NCI-H2081 (cell line): ENCODE results near the gene CFAP77.
"Not testable (repeated sequence)": the region's sequence is repeated elsewhere in the genome, so short reads cannot be mapped to it uniquely, and the experiment has no call there.

Experiments used
- DNase-seq, 2 experiments: peaks; one replicate each; lab custom pipeline; 2025; lab: John Stamatoyannopoulos, UW

Gene CFAP77

DNA sequence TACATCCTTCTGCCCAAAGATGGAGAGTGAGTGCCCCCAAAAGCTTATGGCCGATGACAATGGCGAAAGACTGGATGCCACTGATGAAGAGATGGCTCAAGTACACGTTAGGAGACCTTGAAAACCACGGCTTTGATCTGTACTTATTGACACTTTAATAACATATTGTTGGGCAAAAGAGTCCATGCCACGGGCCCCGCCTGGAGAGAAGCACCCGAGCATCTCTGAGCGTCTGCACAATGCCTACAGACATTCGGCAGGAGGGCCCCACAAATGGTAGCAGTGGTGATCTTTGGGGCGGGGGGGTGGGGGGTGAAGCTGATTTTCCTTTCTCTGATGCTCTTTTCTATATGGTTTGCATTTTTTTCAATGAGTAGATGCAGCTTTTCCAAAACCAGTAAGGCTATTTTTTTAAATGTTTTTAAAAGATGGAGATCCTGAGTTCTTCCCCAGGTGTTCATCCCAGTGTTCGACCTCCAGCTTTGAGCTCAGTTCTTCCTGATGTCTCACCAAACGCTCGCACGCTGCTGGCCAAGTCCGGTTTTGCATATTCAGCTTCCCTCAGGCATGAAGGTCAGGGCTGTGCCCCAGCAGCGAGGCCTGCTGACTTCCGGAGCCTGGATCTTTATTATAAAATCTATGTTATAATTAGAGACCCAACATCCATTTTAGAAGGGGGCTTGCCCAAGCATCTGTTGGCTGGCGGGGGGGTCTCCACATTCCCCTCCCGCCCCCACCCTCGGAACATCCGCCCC, 138.1 kb downstream of the CFAP77 start:
- DNase-seq: peak in 1 of 2 experiments; percentile 33

- DNase-seq: peak in 1 of 2 experiments; percentile 46
These were observed 139.0 kb downstream of the CFAP77 start for GRCh38 chr9:132548751-132549640.

DNA sequence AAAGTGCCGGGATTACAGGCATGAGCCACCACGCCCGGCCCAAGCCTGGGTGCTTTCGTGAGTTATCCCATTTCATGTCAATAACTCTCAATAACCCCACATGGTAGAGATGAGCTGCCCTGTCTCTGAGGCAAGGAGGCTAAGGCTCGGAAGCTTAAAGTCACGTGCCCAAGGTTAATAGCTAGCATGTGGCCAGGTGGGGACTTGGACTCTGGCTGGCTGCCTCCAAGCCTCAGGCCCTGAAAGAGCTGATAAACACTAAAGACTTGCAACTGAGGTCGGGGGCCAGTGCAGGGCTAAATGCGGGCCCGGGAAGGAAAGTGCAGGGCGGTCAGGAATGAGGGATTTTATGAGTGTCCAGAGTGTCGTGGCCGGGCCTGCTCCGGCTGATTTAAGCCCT, 141.5 kb downstream of the CFAP77 start:
- no peak for DNase-seq

DNA sequence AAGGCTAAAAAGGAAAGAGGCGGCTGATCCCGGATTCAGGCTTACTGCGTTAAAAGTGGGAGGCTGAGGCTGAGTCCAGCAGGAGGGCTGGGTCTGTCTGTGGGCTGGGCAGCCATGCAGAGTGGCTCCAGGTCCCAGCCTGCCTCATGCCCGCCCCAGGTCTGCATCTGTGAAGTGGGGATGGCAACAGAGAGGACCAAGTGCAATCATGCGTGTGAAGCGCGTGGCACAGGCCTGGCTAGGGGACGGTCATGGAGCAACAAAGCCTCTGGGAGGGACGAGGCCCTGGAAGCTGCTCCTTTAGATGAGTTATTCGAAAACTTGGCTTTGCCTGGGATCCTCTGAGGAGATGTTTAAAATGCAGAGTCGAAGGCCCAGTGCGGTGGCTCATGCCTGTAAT, 142.0 kb downstream of the CFAP77 start:
- no peak for DNase-seq

- DNase-seq: no peak
These were observed 144.7 kb downstream of the CFAP77 start for GRCh38 chr9:132554755-132555154.

DNA sequence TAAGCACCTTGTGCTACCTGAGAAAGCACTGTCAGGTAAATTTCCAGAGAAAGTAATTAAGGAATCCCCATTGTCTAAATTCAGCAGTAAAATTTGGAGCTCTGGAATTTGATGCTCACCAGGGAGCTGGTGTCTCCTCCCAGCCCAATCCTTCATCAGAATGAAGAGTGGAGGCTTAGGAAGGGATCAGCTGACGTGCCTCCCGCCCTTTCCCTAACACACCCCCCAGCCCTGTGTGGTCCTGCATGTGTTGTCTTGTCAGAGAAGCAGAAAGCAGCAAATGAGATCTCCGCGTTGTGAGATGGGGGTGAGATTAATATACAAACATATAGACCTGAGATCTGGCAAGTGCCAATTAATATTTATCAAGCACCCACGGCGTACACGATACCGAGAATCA, 145.5 kb downstream of the CFAP77 start:
- DNase-seq: no peak

GRCh38 chr9:132556235-132556634, 146.2 kb downstream of the CFAP77 start:
- no peak for DNase-seq

- DNase-seq: no peak
These were observed 146.7 kb downstream of the CFAP77 start for GRCh38 chr9:132556714-132557113.

GRCh38 chr9:132557159-132557558, 147.1 kb downstream of the CFAP77 start:
- DNase-seq: no peak

GRCh38 chr9:132559711-132560110, 149.7 kb downstream of the CFAP77 start:
- no peak for DNase-seq

GRCh38 chr9:132560616-132561202, 150.7 kb downstream of the CFAP77 start:
- peak; percentile 37 to 85 for DNase-seq

DNA sequence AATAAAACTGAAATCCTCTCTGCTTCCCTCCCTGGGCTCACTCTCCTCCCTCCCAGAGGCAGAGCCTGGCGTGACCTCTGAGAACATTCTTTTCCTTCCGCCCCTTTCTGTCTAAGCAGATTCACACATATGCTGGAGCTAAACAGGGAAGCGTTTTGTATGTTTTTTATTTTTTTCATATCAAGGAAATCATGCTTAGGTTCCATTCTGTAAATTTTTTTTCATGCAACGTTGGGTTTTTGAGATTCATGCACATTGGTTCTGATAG, 152.2 kb downstream of the CFAP77 start:
- no peak for DNase-seq

- no peak for DNase-seq
These were observed 154.5 kb downstream of the CFAP77 start for GRCh38 chr9:132564526-132564925.

GRCh38 chr9:132568787-132569186, 158.8 kb downstream of the CFAP77 start:
- not testable (repeated sequence) for DNase-seq

DNA sequence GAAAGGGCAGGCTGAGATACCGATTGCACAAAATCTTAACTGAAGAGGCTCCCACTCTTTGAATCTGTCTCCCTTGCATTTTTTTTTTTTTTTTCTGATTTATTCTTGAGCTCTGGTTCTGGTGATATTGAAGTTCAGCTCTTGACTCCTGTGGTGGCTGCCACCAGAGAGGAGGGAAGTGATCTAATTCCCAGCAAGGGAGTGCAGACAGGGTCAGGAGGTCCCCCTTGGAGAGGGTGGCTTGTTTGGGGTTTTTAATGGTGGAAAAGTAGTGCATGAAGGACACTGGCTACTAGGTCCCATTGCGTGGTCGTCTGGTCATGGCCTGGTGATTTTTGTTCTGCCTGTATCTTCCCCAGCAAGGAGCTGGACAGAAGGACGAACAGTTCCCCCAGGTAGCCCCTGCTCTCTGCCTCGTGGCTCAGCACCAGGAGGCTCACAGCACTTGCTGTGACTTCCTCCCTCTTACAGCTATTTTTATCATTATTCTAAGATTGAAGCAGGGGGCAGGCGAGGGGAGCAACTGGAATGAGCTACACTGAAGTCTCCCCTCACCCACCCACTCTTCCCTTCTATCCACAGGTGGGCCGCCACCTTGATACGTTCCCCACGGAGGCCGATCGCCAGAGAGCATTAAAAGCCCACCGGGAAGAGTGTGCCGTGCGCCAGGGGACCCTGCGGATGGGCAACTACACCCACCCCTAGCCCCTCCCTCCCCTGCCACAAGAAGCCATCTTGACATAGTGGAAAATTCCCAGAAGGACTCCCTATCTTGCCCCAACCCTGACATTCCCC, 162.0 kb downstream of the CFAP77 start:
- DNase-seq: no peak

- DNase-seq: no peak
These were observed 162.9 kb downstream of the CFAP77 start for GRCh38 chr9:132572921-132573320.

DNA sequence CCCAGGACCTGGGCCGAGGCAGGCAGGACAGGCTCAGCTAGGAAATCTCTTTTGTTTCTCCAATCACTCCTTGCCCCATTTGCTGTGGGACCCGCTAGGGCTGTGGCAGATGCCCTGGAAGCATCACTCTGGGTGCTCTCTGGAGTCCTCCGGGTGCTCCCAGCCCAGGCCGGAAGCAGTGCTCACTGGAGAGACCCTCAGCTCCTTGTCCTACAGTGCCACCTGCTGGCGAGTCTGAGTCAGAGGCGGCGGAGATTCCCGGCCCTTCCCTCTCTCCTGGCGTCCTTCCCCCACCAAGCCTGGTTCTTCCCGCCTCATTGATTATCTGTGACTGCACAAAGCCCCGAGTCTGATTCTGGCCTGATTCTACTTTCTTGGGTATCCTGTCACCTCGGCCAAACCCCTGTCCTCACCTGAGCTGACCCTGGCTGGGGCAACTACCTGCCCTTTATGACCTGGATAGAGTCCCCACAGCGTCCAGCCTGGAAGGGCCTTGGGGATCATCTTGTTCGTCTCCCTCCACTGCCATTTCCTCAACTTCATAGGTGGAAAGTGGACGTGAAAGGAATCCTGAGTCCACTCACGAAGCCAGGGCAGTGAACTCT, 165.1 kb downstream of the CFAP77 start:
- peak; percentile 83 to 86 for DNase-seq

DNA sequence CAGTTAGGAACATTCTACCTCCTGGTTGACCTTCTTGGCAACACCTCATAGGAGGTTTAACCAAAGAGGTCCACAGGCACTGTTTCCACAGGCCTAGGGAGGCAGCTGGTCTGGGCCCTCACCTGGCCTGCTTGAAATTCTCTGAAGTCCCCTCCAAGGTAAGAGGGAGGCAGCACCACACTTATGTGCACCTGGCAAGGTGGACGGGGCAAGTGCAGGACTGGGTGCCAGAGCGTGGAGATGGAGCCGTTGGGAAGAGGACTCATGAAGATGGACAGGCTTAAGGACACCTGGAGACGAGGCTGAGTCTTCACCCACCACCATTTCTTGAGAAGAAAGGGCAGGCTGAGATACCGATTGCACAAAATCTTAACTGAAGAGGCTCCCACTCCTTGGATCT, 165.8 kb downstream of the CFAP77 start:
- no peak for DNase-seq

DNA sequence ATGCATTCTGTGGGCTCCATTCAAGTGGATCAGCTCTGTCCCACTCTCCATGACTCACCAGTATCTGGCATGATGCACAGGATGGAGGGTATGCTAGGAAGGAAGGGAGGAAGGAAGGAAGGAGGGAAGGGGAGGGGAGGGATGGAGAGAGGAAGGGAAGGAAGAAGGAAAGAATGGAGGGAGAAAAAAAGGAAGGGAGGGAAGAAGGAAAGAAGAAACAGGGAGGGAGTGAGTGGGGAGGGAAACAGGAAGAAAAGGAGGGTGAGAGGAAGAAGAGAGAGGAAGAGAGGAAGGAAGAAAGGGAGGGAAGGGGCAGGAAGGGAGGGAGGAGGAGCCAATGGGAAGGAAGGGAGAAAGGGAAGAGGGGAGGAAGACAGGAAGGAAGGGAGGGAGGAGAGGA, 167.1 kb downstream of the CFAP77 start:
- DNase-seq: no peak

GRCh38 chr9:132578367-132578932, 168.4 kb downstream of the CFAP77 start:
- no peak for DNase-seq

- DNase-seq: peak in 1 of 2 experiments; percentile 4
These were observed 169.4 kb downstream of the CFAP77 start for GRCh38 chr9:132579427-132579798.
